Placental epithelial cell (primary cell): ENCODE data around the gene MSANTD2. TPM values are rescaled to one million over a fixed set of nuclear protein-coding genes. Genes with fewer than 3 reads are reported as not detected.

Experiments used
- total RNA-seq: library from RNA; depleted of rRNA; stranded (reverse); fragments of >200 nt; gene quantifications from 2 replicates; pipeline ENCODE4 v1.2.3, GENCODE V29; 2012

The MSANTD2 gene
- 9.8 and 11.8 TPM in 2 replicates for total RNA-seq

GRCh38 chr11:124800226-124800929, at the start of gene MSANTD2:
Gene MSANTD2 (minus strand): TSS chr11:124800406. CDS start chr11:124800380, 26 bp downstream.

GRCh38 chr11:124762105-124762623, 38.0 kb downstream of the MSANTD2 start, which contains the start of gene ESAM:
Gene ESAM (minus strand): TSS chr11:124762290. CDS start chr11:124762154, 136 bp downstream.

GRCh38 chr11:124751741-124752470, 48.3 kb downstream of the MSANTD2 start, which contains the start of gene VSIG2:
Gene VSIG2 (minus strand): TSS chr11:124752255. CDS start chr11:124752137, 118 bp downstream.

GRCh38 chr11:124739479-124740276, 60.5 kb downstream of the MSANTD2 start, which contains the start of gene NRGN:
Gene NRGN (plus strand): TSS chr11:124739942. CDS start chr11:124740085, 143 bp downstream.

Other genes with a start within 250 kb of the MSANTD2 start
- gene OR8A1, start 230.4 kb downstream of the MSANTD2 start, total RNA-seq: not detected in 2 replicates
- gene PANX3, start 189.0 kb downstream of the MSANTD2 start, total RNA-seq: not detected in 2 replicates
- gene TBRG1, start 177.5 kb downstream of the MSANTD2 start, total RNA-seq: 24.3 and 28.6 TPM in 2 replicates
- 4.1 and 7.9 TPM in 2 replicates for gene SIAE, start 126.7 kb downstream of the MSANTD2 start, total RNA-seq
- gene SPA17, start 126.5 kb downstream of the MSANTD2 start, total RNA-seq: 2.7 and 3.5 TPM in 2 replicates
- 0.11 TPM in 1 of 2 replicates, not detected in the other for gene NRGN, start 60.5 kb downstream of the MSANTD2 start, total RNA-seq
- gene VSIG2, start 48.2 kb downstream of the MSANTD2 start, total RNA-seq: under 0.01 and 0.33 TPM in 2 replicates
- gene ESAM, start 38.1 kb downstream of the MSANTD2 start, total RNA-seq: under 0.01 and 0.22 TPM in 2 replicates
- gene ROBO3, start 65.0 kb upstream of the MSANTD2 start, total RNA-seq: 22.7 and 24.7 TPM in 2 replicates
- under 0.01 and 0.65 TPM in 2 replicates for gene ROBO4, start 97.5 kb upstream of the MSANTD2 start, total RNA-seq
- gene HEPN1, start 118.8 kb upstream of the MSANTD2 start, total RNA-seq: 0.22 TPM in 1 of 2 replicates, not detected in the other
- not detected in 2 replicates for gene HEPACAM, start 135.6 kb upstream of the MSANTD2 start, total RNA-seq
- 3.5 and 5.1 TPM in 2 replicates for gene CCDC15, start 153.8 kb upstream of the MSANTD2 start, total RNA-seq